ENCODE measurements around the gene MID1IP1.

Gene MID1IP1

DNA sequence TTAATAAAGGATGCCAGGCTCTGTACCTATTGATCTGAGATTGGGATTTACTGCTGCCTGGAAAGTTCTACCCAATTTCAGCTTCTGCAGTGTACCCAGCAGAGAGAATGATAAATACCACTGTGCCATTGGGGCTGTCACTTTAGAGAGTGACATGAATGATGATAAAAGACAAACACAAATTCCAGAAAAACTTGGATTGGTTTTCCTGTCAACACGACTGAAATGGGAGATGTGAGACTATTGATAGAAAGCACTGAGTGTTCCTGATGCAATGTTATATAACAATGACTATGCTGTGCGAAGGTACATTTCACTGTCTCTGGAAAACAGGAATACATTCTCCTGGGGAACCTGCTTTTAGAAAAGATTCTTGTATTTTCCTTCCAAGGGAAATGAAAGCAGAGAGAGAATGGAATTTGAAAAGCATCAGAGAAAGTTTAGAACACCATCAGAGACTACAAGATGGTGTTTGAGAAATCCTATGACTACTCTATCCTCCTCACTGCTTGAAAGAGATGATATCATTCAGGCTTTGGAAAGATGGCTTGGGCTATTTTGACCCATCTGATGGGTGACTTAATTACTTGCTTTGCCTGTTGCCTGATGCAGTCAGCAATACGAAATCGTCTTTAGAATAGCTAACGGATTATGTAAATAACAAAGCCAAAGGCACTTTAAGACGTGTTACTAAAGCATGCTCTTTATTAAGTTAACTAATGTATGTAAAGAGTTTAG, 49.7 kb downstream of the MID1IP1 start:
- intact Hi-C loops (cut with DNase I): no loop called here
- peak in 1 of 42 donors; percentile 4 for DNase-seq

DNA sequence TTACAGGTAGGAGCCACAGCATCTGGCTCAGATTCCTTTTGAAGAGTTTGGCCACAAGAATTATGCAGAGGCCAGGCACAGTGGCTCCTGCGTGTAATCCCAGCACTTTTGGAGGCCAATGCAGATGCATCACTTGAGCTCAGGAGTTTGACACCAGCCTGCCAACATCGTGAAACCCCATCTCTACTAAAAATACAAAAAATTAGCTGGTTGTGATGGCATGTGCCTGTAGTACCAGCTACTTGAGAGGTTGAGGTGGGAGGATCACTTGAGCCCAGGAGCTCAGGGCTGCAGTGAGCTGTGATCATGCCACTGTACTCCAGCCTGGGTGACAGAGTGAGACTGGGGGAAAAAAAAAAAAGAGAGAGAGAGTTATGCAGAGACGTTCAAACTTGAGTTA, 53.0 kb downstream of the MID1IP1 start:
- intact Hi-C loops (cut with DNase I): no loop called here
- DNase-seq: no peak
